Hepatocyte (in vitro differentiated cells): ENCODE data around the gene NUCB1. TPM values are rescaled to one million over a fixed set of nuclear protein-coding genes. Genes with fewer than 3 reads are reported as not detected.

Experiments
- DNase-seq: peaks from one replicate; pipeline ENCODE4 v3.0.0-alpha.2; 2016; ENCODE audit warnings: low spot score
- H2AFZ ChIP-seq: fragments of 200-600 bp; sonication (generic); 2 replicates; pipeline ENCODE4 v1.6.0; 2016; ENCODE audit warnings: antibody characterized with exemption, mild to moderate bottlenecking
- H3K27ac ChIP-seq: fragments of 200-600 bp; sonication (generic); 2 replicates; pipeline ENCODE4 v1.5.1; 2016; ENCODE audit warnings: mild to moderate bottlenecking
- H3K27me3 ChIP-seq: fragments of 200-600 bp; sonication (generic); 2 replicates; pipeline ENCODE4 v1.6.1; 2016
- H3K36me3 ChIP-seq: fragments of 200-600 bp; sonication (generic); replicated peaks from 2 replicates; pipeline ENCODE4 v1.5.1; 2016; ENCODE audit warnings: low read depth; ENCODE audit not compliant: insufficient read depth
- H3K4me1 ChIP-seq: fragments of 200-600 bp; sonication (generic); 2 replicates; pipeline ENCODE4 v1.5.1; 2016; ENCODE audit warnings: mild to moderate bottlenecking, moderate library complexity; ENCODE audit not compliant: insufficient read depth
- H3K4me2 ChIP-seq: fragments of 200-600 bp; sonication (generic); 2 replicates; pipeline ENCODE4 v1.6.0; 2016
- H3K4me3 ChIP-seq: fragments of 200-600 bp; sonication (generic); 2 replicates; pipeline ENCODE4 v1.5.1; 2016; ENCODE audit warnings: mild to moderate bottlenecking
- H3K79me2 ChIP-seq: fragments of 200-600 bp; sonication (generic); 2 replicates; pipeline ENCODE4 v1.6.0; 2017; ENCODE audit warnings: mild to moderate bottlenecking
- H3K9me2 ChIP-seq: fragments of 200-600 bp; sonication (generic); replicated peaks from 2 replicates; pipeline ENCODE4 v1.6.0; 2017; ENCODE audit warnings: mild to moderate bottlenecking; ENCODE audit not compliant: insufficient read depth
- H3K9me3 ChIP-seq: fragments of 200-600 bp; sonication (generic); 2 replicates; pipeline ENCODE4 v1.5.1; 2016; ENCODE audit warnings: low read depth, mild to moderate bottlenecking
- H4K20me1 ChIP-seq: fragments of 200-600 bp; sonication (generic); 2 replicates; pipeline ENCODE4 v1.6.0; 2016; ENCODE audit warnings: mild to moderate bottlenecking; ENCODE audit not compliant: insufficient read depth, poor library complexity, severe bottlenecking
- EZH2 ChIP-seq: fragments of 200-600 bp; sonication (generic); IDR thresholded peaks from 2 replicates; pipeline ENCODE4 v1.6.1; 2016; ENCODE audit warnings: antibody characterized with exemption, mild to moderate bottlenecking, borderline replicate concordance
- EZH2phosphoT487 ChIP-seq: fragments of 200-600 bp; sonication (generic); IDR thresholded peaks from one replicate; pipeline ENCODE4 v1.6.1; 2018; ENCODE audit warnings: antibody characterized with exemption, mild to moderate bottlenecking, low read depth, moderate library complexity; ENCODE audit not compliant: unreplicated experiment, severe bottlenecking
- WGBS: methylation state at CpG from one replicate; pipeline ENCODE4 v1.1.6; 2016; ENCODE audit warnings: low lambda C conversion rate; ENCODE audit errors: missing lambda C conversion rate; 5-methylcytosine and 5-hydroxymethylcytosine counted together
- polyA plus RNA-seq: library from polyadenylated mRNA; unstranded; fragments of >200 nt; fragmentation: Nextera tagmentation; extraction: Ambion mirVana; gene quantifications from 2 replicates; pipeline ENCODE4 v1.2.1, GENCODE V29; 2016
- total RNA-seq: library from RNA; depleted of rRNA; stranded (reverse); fragments of >200 nt; gene quantifications from 2 replicates; pipeline ENCODE4 v1.2.3, GENCODE V29; 2014
- TF ChIP-seq, protein P1 (sequence below): fragments of 200-600 bp; sonication (generic); IDR thresholded peaks from 2 replicates; pipeline ENCODE4 v1.5.1; 2016; ENCODE audit warnings: antibody characterized with exemption, mild to moderate bottlenecking; ENCODE audit not compliant: poor library complexity

Gene NUCB1
- total and polyA plus RNA-seq, 2 experiments from 2014 or later, result 283 to 339 TPM

DNA sequence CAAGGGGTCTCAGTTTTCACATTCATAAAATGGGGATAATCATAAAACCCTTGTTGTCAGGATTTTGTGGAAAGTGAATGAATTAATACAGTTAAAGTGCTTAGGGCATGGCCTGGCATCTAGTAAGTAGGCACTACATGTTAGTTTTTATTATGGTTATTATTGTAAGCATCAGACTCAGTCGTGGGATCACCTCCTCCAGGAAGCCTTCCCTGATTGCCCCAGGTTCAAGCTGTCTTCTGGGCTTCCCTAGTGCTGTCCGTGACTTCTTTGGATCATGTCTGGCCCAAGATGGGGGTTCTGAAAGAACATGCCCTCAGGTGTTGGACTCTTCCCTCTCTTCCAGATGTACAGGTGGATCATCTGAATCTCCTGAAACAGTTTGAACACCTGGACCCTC lies 10.7 kb downstream of the NUCB1 start:
- WGBS, result 96% methylated on average over 2 of the region's 2 CpGs
- no peaks in the 10 kb centered on the region for H4K20me1 ChIP-seq
- DNase-seq, result no peak
- TF ChIP-seq EZH2phosphoT487 (no peak), EZH2 (no peak)
- TF ChIP-seq, protein P1, sequence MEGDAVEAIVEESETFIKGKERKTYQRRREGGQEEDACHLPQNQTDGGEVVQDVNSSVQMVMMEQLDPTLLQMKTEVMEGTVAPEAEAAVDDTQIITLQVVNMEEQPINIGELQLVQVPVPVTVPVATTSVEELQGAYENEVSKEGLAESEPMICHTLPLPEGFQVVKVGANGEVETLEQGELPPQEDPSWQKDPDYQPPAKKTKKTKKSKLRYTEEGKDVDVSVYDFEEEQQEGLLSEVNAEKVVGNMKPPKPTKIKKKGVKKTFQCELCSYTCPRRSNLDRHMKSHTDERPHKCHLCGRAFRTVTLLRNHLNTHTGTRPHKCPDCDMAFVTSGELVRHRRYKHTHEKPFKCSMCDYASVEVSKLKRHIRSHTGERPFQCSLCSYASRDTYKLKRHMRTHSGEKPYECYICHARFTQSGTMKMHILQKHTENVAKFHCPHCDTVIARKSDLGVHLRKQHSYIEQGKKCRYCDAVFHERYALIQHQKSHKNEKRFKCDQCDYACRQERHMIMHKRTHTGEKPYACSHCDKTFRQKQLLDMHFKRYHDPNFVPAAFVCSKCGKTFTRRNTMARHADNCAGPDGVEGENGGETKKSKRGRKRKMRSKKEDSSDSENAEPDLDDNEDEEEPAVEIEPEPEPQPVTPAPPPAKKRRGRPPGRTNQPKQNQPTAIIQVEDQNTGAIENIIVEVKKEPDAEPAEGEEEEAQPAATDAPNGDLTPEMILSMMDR, result no peak
- no peaks in the 10 kb centered on the region for H3K27me3 ChIP-seq
- H3K4me2 ChIP-seq, result no peak overlapping the region
- no peak overlapping the region for H2AFZ ChIP-seq
- H3K9me3 ChIP-seq, result no peaks in the 10 kb centered on the region
- H3K4me3 ChIP-seq, result no peak overlapping the region
- H3K79me2 ChIP-seq, result no peaks in the 10 kb centered on the region
- H3K27ac ChIP-seq, result no peak overlapping the region
- H3K4me1 ChIP-seq, result no peaks in the 10 kb centered on the region
- no peaks in the 10 kb centered on the region for H3K36me3 ChIP-seq
- no peaks in the 10 kb centered on the region for H3K9me2 ChIP-seq

DNA sequence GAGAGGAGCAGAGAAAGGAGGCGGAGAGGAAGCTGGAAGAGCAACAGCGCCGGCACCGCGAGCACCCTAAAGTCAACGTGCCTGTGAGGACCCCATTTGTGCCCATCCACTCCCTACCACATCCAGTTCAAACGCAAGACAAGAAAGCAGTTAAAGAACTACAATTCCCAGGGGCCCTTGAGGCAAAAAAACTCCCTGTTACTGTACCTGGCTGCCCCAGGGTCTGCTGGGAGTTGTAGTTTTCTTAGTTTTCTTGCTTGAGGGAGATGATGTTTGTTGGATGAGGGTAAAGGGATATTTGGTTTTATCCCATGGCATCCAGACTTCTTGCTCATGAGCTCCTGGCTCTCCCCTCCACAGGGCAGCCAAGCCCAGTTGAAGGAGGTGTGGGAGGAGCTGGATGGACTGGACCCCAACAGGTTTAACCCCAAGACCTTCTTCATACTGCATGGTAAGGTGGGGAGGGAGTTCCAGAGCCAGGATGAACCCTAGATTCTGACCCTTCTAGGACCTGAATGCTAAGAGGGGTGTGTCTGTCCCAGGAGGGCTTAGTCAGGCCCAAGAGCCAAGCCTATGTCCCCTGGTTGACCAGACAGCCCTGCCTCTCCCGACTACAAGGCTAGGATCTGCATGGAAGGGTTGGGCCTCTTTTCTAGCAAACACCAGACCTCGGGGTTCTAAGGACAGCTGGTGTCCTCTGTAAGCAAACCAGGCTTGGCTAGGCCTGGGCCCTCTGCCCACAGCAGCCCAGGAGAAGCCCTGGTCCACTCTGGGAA lies 13.2 kb downstream of the NUCB1 start:
- Histone ChIP-seq H4K20me1 (no peaks in the 10 kb centered on the region), H3K4me1 (no peaks in the 10 kb centered on the region), H3K9me3 (no peaks in the 10 kb centered on the region), H3K27ac (no peak overlapping the region), H3K4me2 (no peak overlapping the region), H3K79me2 (no peaks in the 10 kb centered on the region), H3K36me3 (no peaks in the 10 kb centered on the region), H3K27me3 (no peaks in the 10 kb centered on the region), H2AFZ (no peak overlapping the region), H3K4me3 (no peak overlapping the region), H3K9me2 (no peaks in the 10 kb centered on the region)
- no peak for TF ChIP-seq EZH2
- TF ChIP-seq EZH2phosphoT487, result no peak
- TF ChIP-seq, protein P1, result no peak
- DNase-seq, result no peak
- 94% methylated on average over 9 of the region's 9 CpGs for WGBS

DNA sequence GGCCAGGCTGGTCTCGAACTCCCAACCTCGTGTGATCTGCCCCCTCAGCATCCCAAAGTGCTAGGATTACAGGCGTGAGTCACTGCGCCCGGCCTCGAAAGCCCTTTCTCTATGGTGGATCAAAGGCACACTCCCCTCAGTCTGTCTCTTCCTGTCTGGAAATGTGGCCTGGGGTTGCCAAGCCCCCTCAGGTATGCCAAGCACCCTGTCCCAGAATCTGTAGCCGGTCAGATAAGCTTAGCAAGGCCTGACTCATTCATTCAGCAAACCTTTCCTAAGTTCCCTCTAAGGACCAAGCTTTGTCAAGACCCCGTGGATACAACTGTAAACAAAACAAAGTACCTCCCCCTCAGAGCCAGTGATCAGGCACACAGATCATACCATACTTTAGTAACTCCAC lies 14.1 kb downstream of the NUCB1 start:
- no peak overlapping the region for H3K4me3 ChIP-seq
- no peaks in the 10 kb centered on the region for H3K4me1 ChIP-seq
- no peak overlapping the region for H2AFZ ChIP-seq
- H4K20me1 ChIP-seq, result no peaks in the 10 kb centered on the region
- no peak overlapping the region for H3K27ac ChIP-seq
- no peak for DNase-seq
- WGBS, result 97% methylated on average over 8 of the region's 8 CpGs
- no peak overlapping the region for H3K4me2 ChIP-seq
- no peaks in the 10 kb centered on the region for H3K79me2 ChIP-seq
- no peaks in the 10 kb centered on the region for H3K9me2 ChIP-seq
- H3K27me3 ChIP-seq, result no peaks in the 10 kb centered on the region
- TF ChIP-seq EZH2, result no peak
- TF ChIP-seq, protein P1, result no peak
- no peak for TF ChIP-seq EZH2phosphoT487
- no peaks in the 10 kb centered on the region for H3K36me3 ChIP-seq
- H3K9me3 ChIP-seq, result no peaks in the 10 kb centered on the region
